Vagina (tissue), 2 donors: ENCODE results near the gene GFM2. TPM values are rescaled to one million over a fixed set of nuclear protein-coding genes. Genes with fewer than 3 reads are reported as not detected.
"Not testable (repeated sequence)": the region's sequence is repeated elsewhere in the genome, so short reads cannot be mapped to it uniquely, and the experiment has no call there.

ENCODE experiments used
- DNase-seq, 2 donors: peaks; one replicate each; pipeline ENCODE4 v3.0.0-alpha.2; 2017; ENCODE audit errors: extremely low spot score in 2 of 2
- H3K27ac ChIP-seq: fragments of 200-600 bp; sonication (generic); one replicate; pipeline ENCODE4 v1.5.1; 2019
- H3K27me3 ChIP-seq: fragments of 200-600 bp; sonication (generic); one replicate; pipeline ENCODE4 v1.5.1; 2019
- H3K36me3 ChIP-seq, 2 donors: fragments of 200-600 bp; sonication (generic); one replicate each; pipeline ENCODE4 v1.5.1; 2017 to 2019
- H3K4me1 ChIP-seq: fragments of 200-600 bp; sonication (generic); one replicate; pipeline ENCODE4 v1.5.1; 2019
- H3K4me3 ChIP-seq, 2 donors: fragments of 200-600 bp; sonication (generic); 1 replicate in 1 of 2; 2 replicates in 1 of 2; pipeline ENCODE4 v1.5.1; 2016 to 2019
- H3K9me3 ChIP-seq: fragments of 200-600 bp; sonication (generic); one replicate; pipeline ENCODE4 v1.5.1; 2019
- POLR2A ChIP-seq, 2 donors: fragments of 450-650 bp; IDR thresholded peaks; one replicate each; pipeline ENCODE4 v1.6.1; 2017; ENCODE audit warnings: antibody characterized with exemption in 2 of 2, mild to moderate bottlenecking in 2 of 2, moderate library complexity in 2 of 2
- POLR2AphosphoS5 ChIP-seq, 2 donors: sonication (generic); formaldehyde crosslinking; IDR thresholded peaks; one replicate each; pipeline ENCODE4 v1.9.0; 2017; ENCODE audit warnings: antibody characterized with exemption in 2 of 2, mild to moderate bottlenecking in 2 of 2, low read depth in 1 of 2; ENCODE audit not compliant: insufficient read depth in 1 of 2
- intact Hi-C: fragments of 100-400 bp; cut with DNase I; formaldehyde crosslinking; loops from one replicate; pipeline ENCODE4 v1.15.1; 2023
- total RNA-seq: library from RNA; depleted of rRNA; stranded (reverse); fragments of >200 nt; gene quantifications from one replicate; pipeline ENCODE4 v1.2.3, GENCODE V29; 2016
- TF ChIP-seq, protein P1 (sequence below), 3 experiments: fragments of 450-650 bp in 2 of 3; fragments of 200-600 bp in 1 of 3; sonication (generic) in 1 of 3; IDR thresholded peaks; one replicate each; pipeline ENCODE4 v1.5.1; 2017 to 2019; ENCODE audit warnings: antibody characterized with exemption in 3 of 3, mild to moderate bottlenecking in 2 of 3, moderate library complexity in 2 of 3

GFM2 gene
- total RNA-seq, 1 donor from 2014 or later: 29.5 TPM

DNA sequence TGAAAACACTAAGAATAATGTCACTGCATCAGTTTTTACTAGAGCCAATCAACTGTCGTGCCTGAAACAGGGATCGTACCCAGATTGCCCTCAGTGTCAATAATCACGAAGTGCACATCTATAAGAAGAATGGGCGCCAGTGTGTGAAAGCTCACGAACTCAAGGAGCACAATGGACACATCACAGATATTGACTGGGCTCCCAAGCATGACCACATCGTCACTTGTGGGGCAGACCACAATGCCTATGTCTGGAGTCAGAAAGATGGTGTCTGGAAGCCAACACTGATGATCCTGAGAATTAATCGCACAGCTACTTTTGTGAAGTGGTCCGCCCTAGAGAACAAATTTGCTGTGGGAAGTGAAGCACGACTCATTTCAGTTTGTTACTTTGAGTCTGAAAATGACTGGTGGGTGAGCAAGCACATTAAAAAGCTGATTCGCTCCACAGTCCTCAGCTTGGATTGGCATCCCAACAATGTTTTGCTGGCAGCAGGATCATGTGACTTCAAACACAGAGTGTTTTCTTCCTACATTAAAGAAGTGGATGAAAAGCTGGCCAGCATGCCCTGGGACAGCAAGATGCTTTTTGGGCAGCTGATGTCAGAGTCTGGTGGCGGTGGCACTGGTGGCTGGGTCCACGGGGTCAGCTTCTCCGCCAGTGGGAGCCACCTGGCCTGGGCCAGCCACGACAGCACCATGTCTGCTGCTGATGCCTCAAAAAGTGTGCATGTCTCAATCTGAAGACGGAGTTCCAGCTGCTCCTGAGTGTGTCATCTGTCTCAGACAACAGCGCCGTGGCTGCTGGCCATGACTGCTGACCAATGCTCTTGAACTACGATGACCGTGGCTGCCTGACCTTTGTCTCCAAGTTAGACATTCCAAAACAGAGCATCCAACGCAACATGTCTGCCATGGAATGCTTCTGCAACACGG lies 32.3 kb upstream of the GFM2 start:
- Histone ChIP-seq H3K27ac (no peak overlapping the region), H3K9me3 (no peaks in the 10 kb centered on the region), H3K36me3 (no peaks in the 10 kb centered on the region), H3K4me3 (no peak overlapping the region), H3K27me3 (no peaks in the 10 kb centered on the region), H3K4me1 (no peaks in the 10 kb centered on the region)
- TF ChIP-seq POLR2AphosphoS5 (IDR thresholded peaks at IDR 0.05; ENCODE audit: insufficient read depth in 1 of 2, low read depth in 1 of 2) (no peak), POLR2A (IDR thresholded peaks at IDR 0.05) (no peak)
- TF ChIP-seq, protein P1, sequence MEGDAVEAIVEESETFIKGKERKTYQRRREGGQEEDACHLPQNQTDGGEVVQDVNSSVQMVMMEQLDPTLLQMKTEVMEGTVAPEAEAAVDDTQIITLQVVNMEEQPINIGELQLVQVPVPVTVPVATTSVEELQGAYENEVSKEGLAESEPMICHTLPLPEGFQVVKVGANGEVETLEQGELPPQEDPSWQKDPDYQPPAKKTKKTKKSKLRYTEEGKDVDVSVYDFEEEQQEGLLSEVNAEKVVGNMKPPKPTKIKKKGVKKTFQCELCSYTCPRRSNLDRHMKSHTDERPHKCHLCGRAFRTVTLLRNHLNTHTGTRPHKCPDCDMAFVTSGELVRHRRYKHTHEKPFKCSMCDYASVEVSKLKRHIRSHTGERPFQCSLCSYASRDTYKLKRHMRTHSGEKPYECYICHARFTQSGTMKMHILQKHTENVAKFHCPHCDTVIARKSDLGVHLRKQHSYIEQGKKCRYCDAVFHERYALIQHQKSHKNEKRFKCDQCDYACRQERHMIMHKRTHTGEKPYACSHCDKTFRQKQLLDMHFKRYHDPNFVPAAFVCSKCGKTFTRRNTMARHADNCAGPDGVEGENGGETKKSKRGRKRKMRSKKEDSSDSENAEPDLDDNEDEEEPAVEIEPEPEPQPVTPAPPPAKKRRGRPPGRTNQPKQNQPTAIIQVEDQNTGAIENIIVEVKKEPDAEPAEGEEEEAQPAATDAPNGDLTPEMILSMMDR (IDR thresholded peaks at IDR 0.05): no peak
- DNase-seq: no peak
- intact Hi-C loops: no loop called here

DNA sequence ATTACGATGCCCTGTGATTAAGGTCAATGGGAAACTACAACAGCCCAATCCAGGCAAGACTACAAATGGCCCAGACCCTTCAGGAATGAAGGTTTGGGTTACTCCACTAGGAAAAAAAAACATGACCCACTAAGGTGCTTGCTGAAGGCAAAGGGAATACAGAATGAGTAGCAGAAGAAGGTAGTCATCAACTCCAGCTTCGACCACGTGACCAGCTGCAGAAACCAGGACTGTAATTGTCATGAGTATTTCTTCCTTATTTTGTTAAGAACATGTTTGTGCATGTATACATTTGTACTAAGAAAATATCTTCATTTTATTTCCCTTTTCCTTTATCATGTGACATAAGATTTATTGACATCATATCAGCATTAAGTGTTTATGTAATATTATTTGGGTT lies 24.8 kb upstream of the GFM2 start:
- H3K36me3 ChIP-seq, H3K9me3 ChIP-seq, H3K27ac ChIP-seq, intact Hi-C loops, H3K27me3 ChIP-seq, H3K4me1 ChIP-seq, DNase-seq, H3K4me3 ChIP-seq: not testable (repeated sequence)

DNA sequence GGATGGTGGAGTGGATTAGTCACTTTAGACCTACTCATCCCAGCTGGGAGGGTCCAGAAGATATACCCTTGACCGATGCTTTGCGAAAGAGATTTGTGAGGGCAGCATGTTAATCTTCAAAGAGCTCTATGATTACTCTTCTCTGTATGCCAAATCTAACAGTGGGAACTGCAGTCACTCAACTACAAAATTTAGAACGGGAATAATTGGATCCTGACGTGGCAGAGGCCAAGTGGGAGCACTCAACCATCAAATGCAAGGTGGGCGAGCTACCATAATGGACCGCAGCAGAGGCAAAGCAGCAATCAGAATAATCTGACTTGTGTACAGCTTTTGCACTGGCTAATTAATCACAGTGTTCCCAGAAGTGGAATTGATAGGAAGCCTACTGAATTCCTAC lies 20.5 kb upstream of the GFM2 start:
- no peak for TF ChIP-seq POLR2A (IDR thresholded peaks at IDR 0.05)
- TF ChIP-seq POLR2AphosphoS5 (IDR thresholded peaks at IDR 0.05; ENCODE audit: insufficient read depth in 1 of 2, low read depth in 1 of 2): no peak
- TF ChIP-seq, protein P1 (IDR thresholded peaks at IDR 0.05): no peak
- Histone ChIP-seq H3K27ac (no peak overlapping the region), H3K9me3 (no peaks in the 10 kb centered on the region), H3K36me3 (no peaks in the 10 kb centered on the region), H3K4me1 (no peaks in the 10 kb centered on the region), H3K4me3 (no peak overlapping the region), H3K27me3 (no peaks in the 10 kb centered on the region)
- intact Hi-C loops: no loop called here
- DNase-seq: no peak

DNA sequence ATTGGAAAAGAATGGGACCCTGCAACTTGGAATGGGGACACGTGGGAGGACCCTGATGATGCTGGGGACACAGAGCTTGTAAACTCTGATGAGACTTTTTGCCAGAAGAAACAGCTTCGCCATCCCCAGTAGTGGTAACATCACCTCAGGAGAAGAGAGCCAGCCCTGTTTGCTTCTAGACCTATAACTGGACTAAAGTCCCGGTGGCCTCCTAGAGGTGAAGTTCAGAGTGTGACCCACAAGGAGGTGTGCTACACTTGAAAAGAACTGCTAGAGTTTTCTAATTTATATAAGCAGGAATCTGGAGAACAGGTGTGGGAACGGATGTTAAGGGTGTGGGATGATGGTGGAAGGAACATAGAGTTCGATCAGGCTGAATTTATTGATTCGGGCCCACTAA lies 19.9 kb upstream of the GFM2 start:
- no peaks in the 10 kb centered on the region for H3K27me3 ChIP-seq
- no peaks in the 10 kb centered on the region for H3K36me3 ChIP-seq
- H3K4me1 ChIP-seq: no peaks in the 10 kb centered on the region
- no peaks in the 10 kb centered on the region for H3K9me3 ChIP-seq
- no peak overlapping the region for H3K27ac ChIP-seq
- DNase-seq: no peak
- H3K4me3 ChIP-seq: no peak overlapping the region
- intact Hi-C loops: no loop called here
- TF ChIP-seq POLR2A (IDR thresholded peaks at IDR 0.05): no peak
- TF ChIP-seq POLR2AphosphoS5 (IDR thresholded peaks at IDR 0.05; ENCODE audit: insufficient read depth in 1 of 2, low read depth in 1 of 2): no peak
- TF ChIP-seq, protein P1 (IDR thresholded peaks at IDR 0.05): no peak

DNA sequence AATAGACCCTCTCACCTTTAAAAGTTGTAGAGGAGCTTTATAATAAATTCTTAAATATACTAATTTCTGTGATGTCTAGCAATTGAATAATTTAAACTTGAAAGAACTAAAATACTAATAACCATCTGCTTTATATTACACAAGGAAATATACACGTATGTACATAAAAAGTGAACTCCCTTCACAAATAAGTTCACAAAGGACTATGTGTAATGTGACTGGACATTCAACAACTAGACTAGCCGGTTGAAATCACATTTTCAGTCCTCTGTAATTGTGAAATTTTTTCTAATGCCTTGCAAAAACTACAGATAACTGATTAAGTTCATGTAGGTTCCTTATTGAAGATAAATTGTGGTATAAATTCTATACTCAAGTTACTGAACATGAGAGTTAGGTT lies 11.7 kb upstream of the GFM2 start:
- intact Hi-C loops: no loop called here
- H3K9me3 ChIP-seq: no peaks in the 10 kb centered on the region
- no peak overlapping the region for H3K27ac ChIP-seq
- no peaks in the 10 kb centered on the region for H3K27me3 ChIP-seq
- no peak overlapping the region for H3K4me3 ChIP-seq
- H3K36me3 ChIP-seq: peaks cover 3 to 27% of the 10 kb centered on the region in 2 donors
- TF ChIP-seq, protein P1 (IDR thresholded peaks at IDR 0.05): no peak
- TF ChIP-seq POLR2A (IDR thresholded peaks at IDR 0.05) (no peak), POLR2AphosphoS5 (IDR thresholded peaks at IDR 0.05; ENCODE audit: insufficient read depth in 1 of 2, low read depth in 1 of 2) (no peak)
- no peak for DNase-seq
- no peaks in the 10 kb centered on the region for H3K4me1 ChIP-seq
